Neutrophil (primary cell): ENCODE measurements around the gene CNTNAP4.

Experiments
- H3K27ac ChIP-seq: fragments of 200-600 bp; sonication (generic); 2 replicates; pipeline ENCODE4 v1.5.1; 2016; ENCODE audit warnings: mild to moderate bottlenecking, moderate library complexity
- H3K27me3 ChIP-seq: fragments of 200-600 bp; sonication (generic); 2 replicates; pipeline ENCODE4 v1.6.0; 2016; ENCODE audit warnings: mild to moderate bottlenecking
- H3K36me3 ChIP-seq: fragments of 200-600 bp; sonication (generic); 2 replicates; pipeline ENCODE4 v1.5.1; 2017
- H3K4me1 ChIP-seq, 2 experiments: fragments of 200-600 bp in 1 of 2; sonication (generic) in 1 of 2; 1 replicate in 1 of 2; 2 replicates in 1 of 2; pipeline versions ENCODE4 v1.5.1 to v1.6.1; 2013 to 2016; ENCODE audit warnings: low read depth in 1 of 2, low read length in 1 of 2, mild to moderate bottlenecking in 1 of 2, moderate library complexity in 1 of 2; ENCODE audit not compliant: control insufficient read depth in 1 of 2, insufficient read depth in 1 of 2
- H3K4me3 ChIP-seq, 2 experiments: fragments of 200-600 bp in 1 of 2; sonication (generic) in 1 of 2; 1 replicate in 1 of 2; 2 replicates in 1 of 2; pipeline ENCODE4 v1.5.1; 2013 to 2016; ENCODE audit warnings: low read depth in 1 of 2, low read length in 1 of 2, mild to moderate bottlenecking in 1 of 2, moderate library complexity in 1 of 2
- H3K9me3 ChIP-seq: fragments of 200-600 bp; sonication (generic); 2 replicates; pipeline ENCODE4 v1.5.1; 2016
- CTCF ChIP-seq: fragments of 200-600 bp; sonication (generic); IDR thresholded peaks from 2 replicates; pipeline ENCODE4 v1.5.1; 2016; ENCODE audit warnings: antibody characterized with exemption

CNTNAP4 gene

DNA sequence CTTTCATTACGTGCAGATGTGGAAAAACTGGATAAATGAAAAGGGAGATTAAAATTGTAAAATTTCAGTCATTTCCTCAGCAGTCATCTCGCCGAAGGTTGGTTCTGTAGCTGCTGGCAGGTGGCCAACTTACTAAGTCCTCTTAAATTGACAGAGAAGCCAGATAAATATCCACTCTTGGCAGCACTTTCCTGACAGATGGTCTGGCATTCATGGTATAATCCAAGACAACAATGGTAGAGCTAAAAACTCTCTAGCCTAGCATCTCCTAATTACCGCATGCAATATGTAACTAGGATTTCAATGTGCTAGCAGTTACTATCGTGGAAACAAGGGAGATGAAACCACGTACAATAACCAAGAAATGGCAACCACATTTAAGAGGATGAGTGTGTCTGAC, 306.3 kb downstream of the CNTNAP4 start:
- no peaks in the 10 kb centered on the region for H3K4me1 ChIP-seq
- H3K4me3 ChIP-seq = no peak overlapping the region
- no peaks in the 10 kb centered on the region for H3K9me3 ChIP-seq
- no peaks in the 10 kb centered on the region for H3K36me3 ChIP-seq
- no peak overlapping the region for H3K27ac ChIP-seq
- no peak for TF ChIP-seq CTCF
- no peaks in the 10 kb centered on the region for H3K27me3 ChIP-seq

- Histone ChIP-seq H3K27me3 (no peaks in the 10 kb centered on the region), H3K27ac (no peak overlapping the region), H3K36me3 (no peaks in the 10 kb centered on the region), H3K9me3 (no peaks in the 10 kb centered on the region), H3K4me1 (no peaks in the 10 kb centered on the region), H3K4me3 (no peak overlapping the region)
- no peak for TF ChIP-seq CTCF
Measured at GRCh38 chr16:76583945-76584344, 306.7 kb downstream of the CNTNAP4 start.

- H3K4me1 ChIP-seq = no peaks in the 10 kb centered on the region
- H3K9me3 ChIP-seq = no peaks in the 10 kb centered on the region
- H3K27me3 ChIP-seq = no peaks in the 10 kb centered on the region
- no peak overlapping the region for H3K27ac ChIP-seq
- H3K36me3 ChIP-seq = no peaks in the 10 kb centered on the region
- H3K4me3 ChIP-seq = no peak overlapping the region
- no peak for TF ChIP-seq CTCF
Measured at GRCh38 chr16:76598498-76598897, 321.3 kb downstream of the CNTNAP4 start.

- Histone ChIP-seq H3K9me3 (no peaks in the 10 kb centered on the region), H3K27ac (no peak overlapping the region), H3K4me1 (no peaks in the 10 kb centered on the region), H3K36me3 (no peaks in the 10 kb centered on the region), H3K27me3 (no peaks in the 10 kb centered on the region), H3K4me3 (no peak overlapping the region)
- TF ChIP-seq CTCF = no peak
Measured at GRCh38 chr16:76607317-76607716, 330.1 kb downstream of the CNTNAP4 start.
